Measurements from ENCODE around the gene TAF11L5. TPM values are rescaled to one million over a fixed set of nuclear protein-coding genes. Genes with fewer than 3 reads are reported as not detected.

The TAF11L5 gene
- not detected in 5 replicates for total RNA-seq (2022; extraction: Qiagen RNA extraction)

DNA sequence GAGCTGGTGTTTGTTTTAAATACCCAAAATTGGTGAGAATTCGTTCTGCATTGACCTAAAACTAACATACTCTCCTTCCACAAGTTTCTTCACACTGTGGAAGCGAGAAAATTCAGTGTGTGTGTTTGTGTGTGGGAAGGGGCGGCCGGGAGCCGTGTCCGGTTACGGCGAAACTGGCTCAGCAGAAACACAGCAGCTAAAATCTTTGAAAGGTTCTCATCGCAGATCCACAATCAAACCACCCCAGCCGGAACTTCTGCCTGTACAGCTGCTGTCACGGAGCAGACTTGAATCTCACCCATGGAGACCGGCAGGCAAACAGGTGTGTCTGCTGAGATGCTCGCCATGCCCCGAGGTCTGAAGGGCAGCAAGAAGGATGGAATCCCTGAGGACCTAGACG lies at the start of gene TAF11L5:
TAF11L5 (plus strand) TSS at position 301 of the 400 bp plus-strand sequence.

DNA sequence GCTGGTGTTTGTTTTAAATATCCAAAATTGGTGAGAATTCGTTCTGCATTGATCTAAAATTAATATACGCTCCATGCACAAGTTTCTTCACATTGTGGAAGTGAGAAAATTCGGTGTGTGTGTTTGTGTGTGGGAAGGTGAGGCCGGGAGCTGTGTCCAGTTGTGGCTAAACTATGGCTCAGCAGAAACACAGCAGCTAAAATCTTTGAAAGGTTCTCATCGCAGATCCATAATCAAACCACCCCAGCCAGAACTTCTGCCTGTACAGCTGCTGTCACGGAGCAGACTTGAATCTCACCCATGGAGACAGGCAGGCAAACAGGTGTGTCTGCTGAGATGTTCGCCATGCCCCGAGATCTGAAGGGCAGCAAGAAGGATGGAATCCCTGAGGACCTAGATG lies 27.1 kb upstream of the TAF11L5 start, which contains the start of gene TAF11L2:
TAF11L2 (plus strand) TSS at position 301 of the 400 bp plus-strand sequence.

DNA sequence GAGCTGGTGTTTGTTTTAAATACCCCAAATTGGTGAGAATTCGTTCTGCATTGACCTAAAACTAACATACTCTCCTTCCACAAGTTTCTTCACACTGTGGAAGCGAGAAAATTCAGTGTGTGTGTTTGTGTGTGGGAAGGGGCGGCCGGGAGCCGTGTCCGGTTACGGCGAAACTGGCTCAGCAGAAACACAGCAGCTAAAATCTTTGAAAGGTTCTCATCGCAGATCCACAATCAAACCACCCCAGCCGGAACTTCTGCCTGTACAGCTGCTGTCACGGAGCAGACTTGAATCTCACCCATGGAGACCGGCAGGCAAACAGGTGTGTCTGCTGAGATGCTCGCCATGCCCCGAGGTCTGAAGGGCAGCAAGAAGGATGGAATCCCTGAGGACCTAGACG lies 7.0 kb upstream of the TAF11L5 start, which contains the start of gene TAF11L3:
TAF11L3 (plus strand) TSS at position 301 of the 400 bp plus-strand sequence.

DNA sequence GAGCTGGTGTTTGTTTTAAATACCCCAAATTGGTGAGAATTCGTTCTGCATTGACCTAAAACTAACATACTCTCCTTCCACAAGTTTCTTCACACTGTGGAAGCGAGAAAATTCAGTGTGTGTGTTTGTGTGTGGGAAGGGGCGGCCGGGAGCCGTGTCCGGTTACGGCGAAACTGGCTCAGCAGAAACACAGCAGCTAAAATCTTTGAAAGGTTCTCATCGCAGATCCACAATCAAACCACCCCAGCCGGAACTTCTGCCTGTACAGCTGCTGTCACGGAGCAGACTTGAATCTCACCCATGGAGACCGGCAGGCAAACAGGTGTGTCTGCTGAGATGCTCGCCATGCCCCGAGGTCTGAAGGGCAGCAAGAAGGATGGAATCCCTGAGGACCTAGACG lies 3.5 kb upstream of the TAF11L5 start, which contains the start of gene TAF11L4:
TAF11L4 (plus strand) TSS at position 301 of the 400 bp plus-strand sequence.

DNA sequence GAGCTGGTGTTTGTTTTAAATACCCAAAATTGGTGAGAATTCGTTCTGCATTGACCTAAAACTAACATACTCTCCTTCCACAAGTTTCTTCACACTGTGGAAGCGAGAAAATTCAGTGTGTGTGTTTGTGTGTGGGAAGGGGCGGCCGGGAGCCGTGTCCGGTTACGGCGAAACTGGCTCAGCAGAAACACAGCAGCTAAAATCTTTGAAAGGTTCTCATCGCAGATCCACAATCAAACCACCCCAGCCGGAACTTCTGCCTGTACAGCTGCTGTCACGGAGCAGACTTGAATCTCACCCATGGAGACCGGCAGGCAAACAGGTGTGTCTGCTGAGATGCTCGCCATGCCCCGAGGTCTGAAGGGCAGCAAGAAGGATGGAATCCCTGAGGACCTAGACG lies 3.3 kb downstream of the TAF11L5 start, which contains the start of gene TAF11L6:
TAF11L6 (plus strand) TSS at position 301 of the 400 bp plus-strand sequence.

Other genes with a start within 250 kb of the TAF11L5 start
- gene TAF11L2, start 27.0 kb upstream of the TAF11L5 start, total RNA-seq (2022; extraction: Qiagen RNA extraction), result not detected in 5 replicates
- not detected in 5 replicates for gene TAF11L3, start 6.9 kb upstream of the TAF11L5 start, total RNA-seq (2022; extraction: Qiagen RNA extraction)
- gene TAF11L4, start 3.4 kb upstream of the TAF11L5 start, total RNA-seq (2022; extraction: Qiagen RNA extraction), result not detected in 5 replicates
- not detected in 5 replicates for gene TAF11L6, start 3.4 kb downstream of the TAF11L5 start, total RNA-seq (2022; extraction: Qiagen RNA extraction)
- not detected in 5 replicates for gene TAF11L7, start 60.5 kb downstream of the TAF11L5 start, total RNA-seq (2022; extraction: Qiagen RNA extraction)
- gene TAF11L8, start 65.7 kb downstream of the TAF11L5 start, total RNA-seq (2022; extraction: Qiagen RNA extraction), result not detected in 5 replicates
- gene TAF11L9, start 69.2 kb downstream of the TAF11L5 start, total RNA-seq (2022; extraction: Qiagen RNA extraction), result not detected in 5 replicates
- not detected in 5 replicates for gene TAF11L10, start 72.6 kb downstream of the TAF11L5 start, total RNA-seq (2022; extraction: Qiagen RNA extraction)
- gene TAF11L11, start 78.9 kb downstream of the TAF11L5 start, total RNA-seq (2022; extraction: Qiagen RNA extraction), result 0.07 to 0.17 TPM (median 0.10 TPM) in 4 of 5 replicates, not detected in the other
- gene TAF11L12, start 85.2 kb downstream of the TAF11L5 start, total RNA-seq (2022; extraction: Qiagen RNA extraction), result 0.06 to 0.14 TPM in 2 of 5 replicates, not detected in the others
- gene TAF11L13, start 106.9 kb downstream of the TAF11L5 start, total RNA-seq (2022; extraction: Qiagen RNA extraction), result not detected in 5 replicates
- not detected in 5 replicates for gene TAF11L14, start 109.2 kb downstream of the TAF11L5 start, total RNA-seq (2022; extraction: Qiagen RNA extraction)

Data from A549 treated with AZD2906 at 1 μM for 4 hours (cell line).